ENCODE measurements around the gene ANKMY1.
"Not testable (repeated sequence)": the region's sequence is repeated elsewhere in the genome, so short reads cannot be mapped to it uniquely, and the experiment has no call there.

Gene ANKMY1

DNA sequence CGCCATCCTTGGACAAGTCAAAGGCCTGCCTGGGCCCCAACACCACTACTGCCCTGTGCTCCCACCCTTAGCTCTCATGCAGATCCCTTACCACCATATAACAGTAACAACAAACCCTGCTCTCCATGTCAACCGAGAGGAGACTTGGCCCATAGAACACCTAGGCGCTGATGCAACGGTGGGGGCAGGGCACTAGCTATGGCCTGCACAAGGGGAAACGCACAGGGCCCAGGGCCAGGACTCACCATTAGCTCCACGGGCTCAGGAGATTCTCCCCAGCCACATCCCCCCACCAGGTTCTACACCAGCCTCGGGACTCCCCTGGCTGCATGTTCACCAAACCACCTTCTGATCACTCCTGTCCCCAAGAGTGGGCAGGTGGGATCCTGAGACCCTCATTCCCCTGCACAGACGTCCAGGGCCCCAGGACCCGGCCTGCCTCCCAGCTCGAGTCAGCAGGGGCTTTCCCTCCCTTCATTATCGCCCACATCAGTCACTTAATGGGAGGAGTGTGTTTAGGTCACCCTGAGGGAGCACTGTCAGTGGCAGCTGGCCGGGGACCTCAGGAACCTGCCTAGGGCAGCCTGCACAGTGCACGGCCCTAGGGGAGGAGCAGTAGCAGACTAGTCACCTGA lies 29.3 kb downstream of the ANKMY1 start:
- Histone ChIP-seq H3K9ac (ENCODE audit: low read depth in 1 of 2, low read length in 2 of 2) (no peak overlapping the region), H3K36me3 (ENCODE audit: control insufficient read depth in 1 of 2, insufficient read depth in 2 of 2, low read length in 2 of 2) (peaks cover 29 to 61% of the 10 kb centered on the region in 2 donors), H3K4me1 (ENCODE audit: control insufficient read depth in 1 of 2, insufficient read depth in 2 of 2, low read length in 2 of 2) (no peaks in the 10 kb centered on the region), H3K27me3 (ENCODE audit: control insufficient read depth in 1 of 2, insufficient read depth in 2 of 2, low read length in 2 of 2) (no peaks in the 10 kb centered on the region), H3K4me3 (ENCODE audit: low read depth in 1 of 2, low read length in 2 of 2) (no peak overlapping the region), H3K27ac (ENCODE audit: low read depth, low read length) (no peak overlapping the region), H3K9me3 (ENCODE audit: control insufficient read depth in 1 of 2, low read length in 2 of 2) (peaks cover 36 to 38% of the 10 kb centered on the region in 2 donors)

DNA sequence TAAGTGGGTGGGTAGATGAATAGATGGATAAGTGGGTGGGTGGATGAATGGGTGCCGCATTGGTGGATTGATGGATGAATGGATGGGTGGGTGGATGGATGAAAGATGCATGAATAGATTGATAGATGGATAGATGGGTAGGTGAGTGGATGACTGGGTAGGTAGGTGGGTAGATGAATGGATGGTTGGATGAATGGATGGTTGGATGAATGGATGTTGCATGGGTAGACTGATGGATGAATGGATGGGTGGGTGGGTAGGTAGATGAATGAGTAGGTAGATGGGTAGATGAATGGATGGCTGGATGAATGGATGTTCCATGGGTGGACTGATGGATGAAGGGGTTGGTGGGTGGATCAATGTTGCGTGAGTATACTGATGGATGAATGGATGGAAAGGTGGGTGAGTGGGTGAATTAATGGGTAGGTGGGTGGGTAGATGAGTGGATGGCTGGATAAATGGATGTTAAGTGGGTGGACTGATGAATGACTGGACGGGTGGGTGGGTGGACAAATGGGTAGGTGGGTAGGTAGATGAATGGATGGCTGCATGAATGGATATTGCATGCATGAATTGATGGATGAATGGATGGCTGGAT lies 30.5 kb downstream of the ANKMY1 start:
- H3K27me3 ChIP-seq (ENCODE audit: control insufficient read depth in 1 of 2, insufficient read depth in 2 of 2, low read length in 2 of 2) = no peaks in the 10 kb centered on the region
- peaks cover 34 to 72% of the 10 kb centered on the region in 2 donors for H3K36me3 ChIP-seq (ENCODE audit: control insufficient read depth in 1 of 2, insufficient read depth in 2 of 2, low read length in 2 of 2)
- no peak overlapping the region for H3K9ac ChIP-seq (ENCODE audit: low read depth in 1 of 2, low read length in 2 of 2)
- no peaks in the 10 kb centered on the region for H3K4me1 ChIP-seq (ENCODE audit: control insufficient read depth in 1 of 2, insufficient read depth in 2 of 2, low read length in 2 of 2)
- no peak overlapping the region for H3K27ac ChIP-seq (ENCODE audit: low read depth, low read length)
- H3K9me3 ChIP-seq (ENCODE audit: control insufficient read depth in 1 of 2, low read length in 2 of 2) = peaks cover 32 to 35% of the 10 kb centered on the region in 2 donors
- no peak overlapping the region for H3K4me3 ChIP-seq (ENCODE audit: low read depth in 1 of 2, low read length in 2 of 2)

DNA sequence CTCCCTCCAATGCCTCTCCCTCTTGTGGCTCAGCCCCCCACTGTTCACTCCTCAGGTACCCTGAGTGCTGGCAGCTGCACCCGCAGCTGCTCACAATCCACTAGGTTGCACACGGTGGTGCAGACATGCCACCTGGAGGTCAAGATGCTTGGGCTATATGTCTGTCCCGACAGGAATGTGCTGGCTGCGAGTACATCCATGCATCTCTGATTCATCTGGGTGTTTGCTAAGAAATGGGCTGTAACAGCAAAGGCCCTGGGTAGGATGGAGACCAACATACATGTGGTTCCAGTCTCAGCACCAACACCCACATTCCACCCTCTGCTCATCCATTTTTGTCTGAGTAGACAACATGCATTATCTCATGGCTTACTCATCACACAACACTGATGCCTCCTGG lies 31.3 kb downstream of the ANKMY1 start:
- Histone ChIP-seq H3K4me1 (ENCODE audit: control insufficient read depth in 1 of 2, insufficient read depth in 2 of 2, low read length in 2 of 2) (no peaks in the 10 kb centered on the region), H3K4me3 (ENCODE audit: low read depth in 1 of 2, low read length in 2 of 2) (no peak overlapping the region), H3K27ac (ENCODE audit: low read depth, low read length) (no peak overlapping the region), H3K9ac (ENCODE audit: low read depth in 1 of 2, low read length in 2 of 2) (no peak overlapping the region), H3K36me3 (ENCODE audit: control insufficient read depth in 1 of 2, insufficient read depth in 2 of 2, low read length in 2 of 2) (peaks cover 32 to 71% of the 10 kb centered on the region in 2 donors), H3K27me3 (ENCODE audit: control insufficient read depth in 1 of 2, insufficient read depth in 2 of 2, low read length in 2 of 2) (no peaks in the 10 kb centered on the region), H3K9me3 (ENCODE audit: control insufficient read depth in 1 of 2, low read length in 2 of 2) (peaks cover 25 to 28% of the 10 kb centered on the region in 2 donors)

DNA sequence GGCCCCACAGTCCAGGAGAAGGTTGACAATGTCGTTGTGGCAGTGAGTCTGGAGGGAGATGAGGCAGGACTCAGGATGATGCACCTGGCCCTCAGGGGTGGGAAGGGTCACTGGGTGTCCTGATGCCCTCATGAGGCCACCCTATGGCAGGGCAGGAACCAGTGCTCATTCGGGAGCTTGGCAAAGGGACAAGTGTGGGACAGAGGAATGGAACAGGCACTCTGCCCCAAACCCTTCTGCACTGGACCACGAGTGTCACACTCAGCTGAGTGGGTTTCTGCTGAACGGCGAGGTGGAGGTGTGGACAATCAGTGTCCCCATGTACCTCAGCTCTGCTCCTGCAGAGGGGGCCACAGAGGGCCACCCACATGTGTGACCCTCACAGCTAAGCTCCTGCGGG lies 32.0 kb downstream of the ANKMY1 start:
- no peak overlapping the region for H3K27ac ChIP-seq (ENCODE audit: low read depth, low read length)
- H3K4me3 ChIP-seq (ENCODE audit: low read depth in 1 of 2, low read length in 2 of 2) = peak overlapping the region in 1 of 2 donors; percentile 28
- H3K9ac ChIP-seq (ENCODE audit: low read depth in 1 of 2, low read length in 2 of 2) = no peak overlapping the region
- peaks cover 19 to 28% of the 10 kb centered on the region in 2 donors for H3K9me3 ChIP-seq (ENCODE audit: control insufficient read depth in 1 of 2, low read length in 2 of 2)
- no peaks in the 10 kb centered on the region for H3K4me1 ChIP-seq (ENCODE audit: control insufficient read depth in 1 of 2, insufficient read depth in 2 of 2, low read length in 2 of 2)
- no peaks in the 10 kb centered on the region for H3K27me3 ChIP-seq (ENCODE audit: control insufficient read depth in 1 of 2, insufficient read depth in 2 of 2, low read length in 2 of 2)
- H3K36me3 ChIP-seq (ENCODE audit: control insufficient read depth in 1 of 2, insufficient read depth in 2 of 2, low read length in 2 of 2) = peaks cover 26 to 66% of the 10 kb centered on the region in 2 donors

DNA sequence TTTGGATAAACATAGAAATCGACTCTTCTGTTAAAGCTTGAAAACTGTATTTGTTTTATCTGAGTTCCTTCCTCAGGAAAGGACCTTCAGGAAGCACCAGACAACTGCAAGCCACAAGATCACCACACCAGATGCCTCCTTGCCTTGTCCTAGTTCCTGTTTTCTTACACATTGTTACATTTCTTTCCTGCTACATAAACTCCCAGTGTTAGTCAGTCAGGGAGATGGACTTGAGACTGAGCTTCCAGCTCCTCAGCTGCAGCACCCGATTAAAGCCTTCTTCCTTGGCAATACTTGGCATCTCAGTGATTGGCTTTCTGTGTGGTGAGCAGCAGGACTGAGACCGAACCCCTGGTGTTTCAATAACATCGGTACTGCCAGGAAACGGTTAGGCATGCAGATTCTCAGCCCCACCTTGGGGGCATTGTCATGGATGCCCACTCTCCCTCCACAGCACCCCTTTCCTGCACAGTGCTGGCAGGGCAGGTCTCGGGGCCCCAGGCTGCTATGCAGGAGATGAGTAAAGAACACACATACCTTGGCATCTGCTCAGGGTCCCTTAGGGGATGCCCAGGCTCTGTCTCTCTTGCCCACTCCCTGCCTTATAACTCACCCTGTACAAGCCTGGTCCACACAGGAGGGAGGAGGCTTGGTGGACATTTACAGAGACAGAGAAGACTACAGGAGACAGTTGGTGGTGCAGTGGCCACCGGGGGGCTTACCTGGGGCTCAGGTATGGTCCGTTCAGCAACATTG lies 32.6 kb downstream of the ANKMY1 start:
- H3K27ac ChIP-seq (ENCODE audit: low read depth, low read length) = no peak overlapping the region
- no peak overlapping the region for H3K9ac ChIP-seq (ENCODE audit: low read depth in 1 of 2, low read length in 2 of 2)
- H3K4me1 ChIP-seq (ENCODE audit: control insufficient read depth in 1 of 2, insufficient read depth in 2 of 2, low read length in 2 of 2) = no peaks in the 10 kb centered on the region
- H3K4me3 ChIP-seq (ENCODE audit: low read depth in 1 of 2, low read length in 2 of 2) = peak overlapping the region in 1 of 2 donors; percentile 28
- H3K27me3 ChIP-seq (ENCODE audit: control insufficient read depth in 1 of 2, insufficient read depth in 2 of 2, low read length in 2 of 2) = no peaks in the 10 kb centered on the region
- H3K36me3 ChIP-seq (ENCODE audit: control insufficient read depth in 1 of 2, insufficient read depth in 2 of 2, low read length in 2 of 2) = peaks cover 26 to 62% of the 10 kb centered on the region in 2 donors
- H3K9me3 ChIP-seq (ENCODE audit: control insufficient read depth in 1 of 2, low read length in 2 of 2) = peaks cover 19 to 28% of the 10 kb centered on the region in 2 donors

DNA sequence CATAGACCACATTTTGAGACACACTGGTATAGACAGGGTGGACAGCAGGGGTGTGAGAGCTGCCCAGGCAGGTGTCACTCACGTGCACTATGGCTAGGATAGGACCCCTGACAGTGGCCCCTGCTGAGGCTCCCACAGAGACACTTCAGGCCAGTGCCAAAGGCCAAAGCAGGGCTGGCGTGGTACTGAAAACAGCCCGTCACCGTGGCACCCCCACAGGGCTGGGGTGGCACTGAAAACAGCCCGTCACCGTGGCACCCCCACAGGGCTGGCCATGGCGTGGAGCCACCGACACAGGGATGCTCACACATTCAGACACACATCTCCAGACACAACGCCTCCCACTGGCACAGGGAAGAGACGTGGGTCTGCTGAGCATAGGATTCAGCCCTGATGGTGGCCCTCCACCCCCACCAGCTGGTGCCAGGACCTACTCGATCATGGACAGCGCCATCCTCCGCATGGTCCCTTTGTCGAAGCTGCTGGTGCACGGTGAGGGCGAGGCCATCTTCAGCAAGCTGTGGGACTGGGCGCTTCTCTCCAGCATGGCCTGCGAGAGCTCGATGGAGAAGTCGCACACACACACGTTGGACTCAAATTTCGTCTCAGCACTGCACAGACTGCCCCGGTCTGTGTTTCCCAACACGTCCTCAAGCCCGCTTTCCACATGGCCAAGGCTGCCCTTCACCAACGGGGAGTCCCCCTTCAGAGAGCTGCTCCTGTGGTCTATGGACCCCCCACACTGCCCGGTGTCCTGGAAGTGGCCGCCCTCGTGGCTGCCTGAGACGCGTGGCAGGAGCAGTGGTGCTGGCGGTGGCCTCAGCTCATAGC lies 34.1 kb downstream of the ANKMY1 start:
- Histone ChIP-seq H3K4me3 (ENCODE audit: low read depth in 1 of 2, low read length in 2 of 2) (no peak overlapping the region), H3K4me1 (ENCODE audit: control insufficient read depth in 1 of 2, insufficient read depth in 2 of 2, low read length in 2 of 2) (no peaks in the 10 kb centered on the region), H3K27ac (ENCODE audit: low read depth, low read length) (no peak overlapping the region), H3K9ac (ENCODE audit: low read depth in 1 of 2, low read length in 2 of 2) (no peak overlapping the region), H3K27me3 (ENCODE audit: control insufficient read depth in 1 of 2, insufficient read depth in 2 of 2, low read length in 2 of 2) (no peaks in the 10 kb centered on the region), H3K9me3 (ENCODE audit: control insufficient read depth in 1 of 2, low read length in 2 of 2) (peaks cover 19 to 28% of the 10 kb centered on the region in 2 donors), H3K36me3 (ENCODE audit: control insufficient read depth in 1 of 2, insufficient read depth in 2 of 2, low read length in 2 of 2) (peaks cover 26 to 49% of the 10 kb centered on the region in 2 donors)

DNA sequence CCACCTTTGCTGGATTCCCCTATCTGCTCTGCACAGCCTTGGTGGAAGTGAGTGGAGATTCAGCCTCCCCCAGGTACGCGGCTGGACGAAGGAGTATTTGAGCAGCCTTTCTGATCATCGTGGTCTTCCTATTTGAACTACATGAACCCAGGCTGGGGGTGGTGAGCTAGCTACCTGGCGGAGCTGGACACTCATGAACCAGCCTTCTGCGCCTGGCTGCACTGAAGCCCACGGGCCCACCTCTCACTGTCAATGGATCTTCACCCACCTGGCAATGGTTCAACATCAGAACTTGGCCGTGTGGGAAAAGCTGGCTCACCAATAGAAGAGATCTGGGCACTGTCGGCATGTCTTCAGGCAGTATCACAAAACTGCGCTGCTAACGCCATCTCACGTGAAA lies 35.4 kb downstream of the ANKMY1 start:
- H3K4me3 ChIP-seq (ENCODE audit: low read depth in 1 of 2, low read length in 2 of 2) = no peak overlapping the region
- H3K27ac ChIP-seq (ENCODE audit: low read depth, low read length) = no peak overlapping the region
- no peaks in the 10 kb centered on the region for H3K4me1 ChIP-seq (ENCODE audit: control insufficient read depth in 1 of 2, insufficient read depth in 2 of 2, low read length in 2 of 2)
- peaks cover 19 to 28% of the 10 kb centered on the region in 2 donors for H3K9me3 ChIP-seq (ENCODE audit: control insufficient read depth in 1 of 2, low read length in 2 of 2)
- H3K9ac ChIP-seq (ENCODE audit: low read depth in 1 of 2, low read length in 2 of 2) = no peak overlapping the region
- no peaks in the 10 kb centered on the region for H3K27me3 ChIP-seq (ENCODE audit: control insufficient read depth in 1 of 2, insufficient read depth in 2 of 2, low read length in 2 of 2)
- H3K36me3 ChIP-seq (ENCODE audit: control insufficient read depth in 1 of 2, insufficient read depth in 2 of 2, low read length in 2 of 2) = peaks cover 26 to 44% of the 10 kb centered on the region in 2 donors

DNA sequence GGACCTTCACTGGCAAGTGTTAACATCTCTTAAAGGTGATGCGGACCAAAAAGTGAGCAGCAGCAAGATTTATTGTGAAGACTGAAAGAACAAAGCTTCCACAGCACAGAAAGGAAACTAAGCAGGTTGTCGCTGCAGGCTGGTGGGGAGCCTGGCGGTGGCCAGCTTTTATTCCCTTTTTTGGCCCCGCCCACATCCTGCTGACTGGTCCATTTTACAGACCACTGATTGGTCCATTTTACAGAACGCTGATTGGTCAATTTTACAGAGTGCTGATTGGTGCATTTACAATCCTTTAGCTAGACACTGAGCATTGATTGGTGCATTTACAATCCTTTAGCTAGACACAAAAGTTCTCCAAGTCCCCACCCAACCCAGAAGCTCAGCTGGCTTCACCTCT lies 35.9 kb downstream of the ANKMY1 start:
- not testable (repeated sequence) for H3K4me1 ChIP-seq (ENCODE audit: control insufficient read depth in 1 of 2, insufficient read depth in 2 of 2, low read length in 2 of 2); H3K9ac ChIP-seq (ENCODE audit: low read depth in 1 of 2, low read length in 2 of 2); H3K4me3 ChIP-seq (ENCODE audit: low read depth in 1 of 2, low read length in 2 of 2); H3K27ac ChIP-seq (ENCODE audit: low read depth, low read length); H3K27me3 ChIP-seq (ENCODE audit: control insufficient read depth in 1 of 2, insufficient read depth in 2 of 2, low read length in 2 of 2)
- H3K36me3 ChIP-seq (ENCODE audit: control insufficient read depth in 1 of 2, insufficient read depth in 2 of 2, low read length in 2 of 2) = peaks cover 26 to 44% of the 10 kb centered on the region in 2 donors
- peaks cover 19 to 28% of the 10 kb centered on the region in 2 donors for H3K9me3 ChIP-seq (ENCODE audit: control insufficient read depth in 1 of 2, low read length in 2 of 2)

DNA sequence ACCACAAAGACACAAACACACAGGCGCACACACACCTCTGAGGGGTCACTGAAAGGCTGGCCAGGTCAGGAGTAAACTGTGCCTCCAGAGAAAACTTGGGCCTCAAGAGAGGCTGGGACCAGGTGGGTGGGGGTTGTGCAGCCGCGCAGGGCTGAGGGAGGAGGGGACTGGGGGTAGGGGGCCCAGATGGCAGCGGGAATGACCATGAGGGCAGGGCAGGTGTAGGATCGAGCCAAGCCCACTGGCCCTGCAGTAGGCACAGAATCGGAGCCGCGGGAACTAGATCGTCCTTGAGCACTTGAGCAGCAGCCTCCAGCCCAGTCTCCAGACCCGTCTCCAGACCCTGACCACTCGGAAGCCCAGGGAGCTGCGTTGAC lies 36.8 kb downstream of the ANKMY1 start:
- H3K4me3 ChIP-seq (ENCODE audit: low read depth in 1 of 2, low read length in 2 of 2) = no peak overlapping the region
- peaks cover 24 to 35% of the 10 kb centered on the region in 2 donors for H3K36me3 ChIP-seq (ENCODE audit: control insufficient read depth in 1 of 2, insufficient read depth in 2 of 2, low read length in 2 of 2)
- no peaks in the 10 kb centered on the region for H3K27me3 ChIP-seq (ENCODE audit: control insufficient read depth in 1 of 2, insufficient read depth in 2 of 2, low read length in 2 of 2)

More for the DNA sequence above, 36.8 kb downstream of the ANKMY1 start:
- Histone ChIP-seq H3K9ac (ENCODE audit: low read depth in 1 of 2, low read length in 2 of 2) (no peak overlapping the region), H3K9me3 (ENCODE audit: control insufficient read depth in 1 of 2, low read length in 2 of 2) (peaks cover 19 to 20% of the 10 kb centered on the region in 2 donors), H3K27ac (ENCODE audit: low read depth, low read length) (no peak overlapping the region), H3K4me1 (ENCODE audit: control insufficient read depth in 1 of 2, insufficient read depth in 2 of 2, low read length in 2 of 2) (no peaks in the 10 kb centered on the region)

All from duodenal mucosa (tissue), 2 donors.